ENCODE results near the gene HHAT.
"Not testable (repeated sequence)": the region's sequence is repeated elsewhere in the genome, so short reads cannot be mapped to it uniquely, and the experiment has no call there.

The HHAT gene

DNA sequence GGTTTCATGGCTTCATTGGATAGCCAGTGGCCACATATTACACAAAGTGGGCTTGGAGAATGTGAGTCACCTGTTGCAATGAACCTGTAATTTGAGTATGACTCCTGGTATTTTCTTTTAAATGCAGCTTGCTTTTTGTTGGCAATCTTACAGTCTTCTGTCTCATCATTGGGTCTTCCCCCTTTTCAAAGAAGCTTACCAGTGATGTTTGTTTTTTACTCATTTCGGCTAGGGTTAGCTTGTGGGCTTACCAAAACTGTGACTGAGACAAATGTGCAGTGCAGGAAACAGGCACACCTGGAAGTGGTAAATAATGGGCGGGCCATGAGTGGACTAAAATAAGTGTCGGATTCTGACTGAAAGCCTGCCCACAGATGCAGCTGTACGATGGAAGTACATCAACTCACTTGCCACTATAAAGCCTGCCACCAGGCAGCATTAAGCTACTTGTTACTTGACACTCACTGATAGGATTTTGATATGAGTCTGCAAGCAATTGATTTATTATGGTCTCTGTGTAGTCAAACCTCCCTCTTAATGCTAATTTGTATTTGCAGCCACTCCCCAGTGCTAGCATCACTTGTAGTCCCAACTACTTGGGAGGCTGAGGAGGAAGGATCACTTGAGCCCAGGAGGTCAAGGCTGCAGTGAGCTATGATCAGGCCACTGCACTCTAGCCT, 4.2 kb downstream of the HHAT start:
- Mint-ChIP-seq H3K27ac (peak overlapping the region; percentile 78 to 90), H3K4me1 (peaks cover 41% of the 10 kb centered on the region), H3K27me3 (peaks cover 7% of the 10 kb centered on the region), H3K9me3 (no peaks in the 10 kb centered on the region), H3K4me3 (peak overlapping the region; percentile 26 to 41)
- ATAC-seq, result peak; percentile 87
- DNase-seq, result peak; percentile 70 to 89

- no peaks in the 10 kb centered on the region for H3K9me3 Mint-ChIP-seq
- H3K27me3 Mint-ChIP-seq, result peaks cover 9% of the 10 kb centered on the region
- DNase-seq, result no peak
- no peak overlapping the region for H3K27ac Mint-ChIP-seq
- peaks cover 38% of the 10 kb centered on the region for H3K4me1 Mint-ChIP-seq
- no peak for ATAC-seq
- H3K4me3 Mint-ChIP-seq, result no peak overlapping the region
Measured at GRCh38 chr1:210335001-210335400, 6.3 kb downstream of the HHAT start.

GRCh38 chr1:210336362-210336761, 7.7 kb downstream of the HHAT start:
- Mint-ChIP-seq H3K27ac (no peak overlapping the region), H3K4me1 (peaks cover 45% of the 10 kb centered on the region), H3K27me3 (peaks cover 9% of the 10 kb centered on the region), H3K4me3 (no peak overlapping the region), H3K9me3 (no peaks in the 10 kb centered on the region)
- ATAC-seq, result no peak
- no peak for DNase-seq

- no peak for ATAC-seq
- peaks cover 9% of the 10 kb centered on the region for H3K27me3 Mint-ChIP-seq
- no peak for DNase-seq
- peaks cover 28% of the 10 kb centered on the region for H3K4me1 Mint-ChIP-seq
- H3K27ac Mint-ChIP-seq, result peak overlapping the region in 1 of 2 donors; percentile 77
- H3K9me3 Mint-ChIP-seq, result no peaks in the 10 kb centered on the region
- H3K4me3 Mint-ChIP-seq, result no peak overlapping the region
Measured at GRCh38 chr1:210339500-210339899, 10.8 kb downstream of the HHAT start.

DNA sequence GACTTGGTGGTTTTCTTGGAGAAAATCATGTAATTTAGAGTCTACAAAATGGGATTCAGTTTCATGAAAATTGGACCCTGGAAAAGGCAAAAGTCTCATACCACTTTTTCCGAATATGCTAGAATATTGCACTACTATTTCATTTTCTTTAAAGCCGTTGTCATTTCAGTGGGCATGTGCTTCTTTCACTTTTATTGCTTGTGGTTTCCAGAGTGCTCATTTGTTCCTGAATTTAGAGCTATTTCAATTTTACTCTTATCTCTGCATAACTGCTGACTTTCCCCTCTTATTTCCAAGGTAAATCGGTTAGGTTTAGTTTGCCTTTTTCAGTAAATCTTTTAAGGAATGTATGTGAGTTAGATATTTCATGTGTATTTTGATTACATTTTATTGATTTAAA, 11.6 kb downstream of the HHAT start:
- Mint-ChIP-seq H3K4me3 (peak overlapping the region; percentile 52 to 54), H3K4me1 (peaks cover 28% of the 10 kb centered on the region), H3K27me3 (peaks cover 9% of the 10 kb centered on the region), H3K27ac (peak overlapping the region; percentile 77 to 87), H3K9me3 (no peaks in the 10 kb centered on the region)
- no peak for DNase-seq
- ATAC-seq, result peak; percentile 49

DNA sequence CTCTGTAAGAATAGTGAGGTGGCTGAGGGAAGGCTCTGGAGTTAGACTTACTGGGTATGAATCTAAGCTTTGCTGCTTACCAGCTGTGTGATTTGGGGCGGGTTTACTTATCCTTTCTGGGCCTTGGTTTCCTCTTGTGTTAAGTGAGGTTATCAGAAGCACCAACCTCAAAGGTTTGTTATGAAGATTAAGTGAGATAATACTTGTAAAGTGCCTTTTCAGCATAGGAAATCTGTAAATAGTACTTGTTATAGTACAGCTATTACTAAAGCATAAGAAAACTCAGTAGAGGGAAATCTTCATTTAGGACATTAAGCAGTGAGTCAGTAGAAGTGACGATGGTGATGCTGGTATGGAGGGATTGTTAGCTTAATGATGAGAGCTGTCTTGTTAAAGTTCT, 12.1 kb downstream of the HHAT start:
- peaks cover 28% of the 10 kb centered on the region for H3K4me1 Mint-ChIP-seq
- peaks cover 9% of the 10 kb centered on the region for H3K27me3 Mint-ChIP-seq
- peak overlapping the region in 1 of 2 donors; percentile 1 for H3K4me3 Mint-ChIP-seq
- DNase-seq (no peak), ATAC-seq (peak; percentile 80)
- H3K9me3 Mint-ChIP-seq, result no peaks in the 10 kb centered on the region
- no peak overlapping the region for H3K27ac Mint-ChIP-seq

- Mint-ChIP-seq H3K4me1 (peaks cover 43% of the 10 kb centered on the region), H3K27me3 (no peaks in the 10 kb centered on the region), H3K27ac (no peak overlapping the region), H3K9me3 (no peaks in the 10 kb centered on the region), H3K4me3 (no peak overlapping the region)
- DNase-seq (no peak), ATAC-seq (peak; percentile 50)
Measured at GRCh38 chr1:210342986-210343780, 14.5 kb downstream of the HHAT start.

DNA sequence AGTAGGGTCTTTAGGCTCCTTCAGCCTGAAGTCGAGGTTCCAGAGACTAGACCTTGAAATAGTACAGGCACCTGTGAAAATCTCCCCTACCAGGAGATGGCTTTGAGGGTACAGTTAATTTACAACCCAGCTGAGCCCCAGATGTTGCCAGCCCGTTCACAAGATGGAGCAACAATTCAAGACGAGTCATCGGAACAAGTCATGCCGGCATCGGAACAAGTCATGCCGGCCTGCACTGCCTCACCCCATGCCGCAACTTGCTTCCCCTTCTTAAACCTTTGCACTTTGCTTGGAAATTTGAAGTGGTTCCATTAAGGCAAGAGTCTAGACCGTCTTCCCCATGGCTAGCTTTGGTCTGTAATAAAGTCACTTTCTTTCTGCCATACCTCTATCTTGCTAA, 16.0 kb downstream of the HHAT start:
- no peak overlapping the region for H3K27ac Mint-ChIP-seq
- H3K27me3 Mint-ChIP-seq, result no peaks in the 10 kb centered on the region
- H3K9me3 Mint-ChIP-seq, result no peaks in the 10 kb centered on the region
- ATAC-seq (no peak), DNase-seq (no peak)
- peaks cover 39% of the 10 kb centered on the region for H3K4me1 Mint-ChIP-seq
- no peak overlapping the region for H3K4me3 Mint-ChIP-seq

GRCh38 chr1:210347112-210347511, 18.4 kb downstream of the HHAT start:
- ATAC-seq, result peak; percentile 80
- Mint-ChIP-seq H3K4me1 (peaks cover 22% of the 10 kb centered on the region), H3K27ac (no peak overlapping the region)

DNA sequence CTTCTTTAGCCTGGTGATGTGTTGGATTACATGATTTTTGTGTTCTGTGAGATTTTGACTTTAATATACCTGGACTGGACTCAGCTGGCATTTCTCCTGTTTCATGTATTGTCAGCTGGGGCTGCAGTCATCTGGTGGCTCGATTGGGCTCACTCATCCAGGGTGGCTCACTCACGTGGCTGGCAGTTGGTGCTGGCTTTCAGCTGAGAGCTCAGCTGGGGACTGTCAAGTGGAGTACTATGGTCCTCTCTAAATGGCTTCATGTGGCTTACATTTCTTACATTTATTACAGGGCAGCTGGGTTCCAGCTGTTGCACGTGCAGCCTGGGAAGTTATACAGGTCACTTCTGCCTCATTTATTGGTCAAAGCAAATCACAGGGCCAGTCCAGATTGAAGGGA, 22.8 kb downstream of the HHAT start:
- no peaks in the 10 kb centered on the region for H3K27me3 Mint-ChIP-seq
- no peak for DNase-seq
- no peak for ATAC-seq
- no peaks in the 10 kb centered on the region for H3K9me3 Mint-ChIP-seq
- H3K4me3 Mint-ChIP-seq, result no peak overlapping the region
- H3K27ac Mint-ChIP-seq, result no peak overlapping the region
- H3K4me1 Mint-ChIP-seq, result peaks cover 14% of the 10 kb centered on the region

More at GRCh38 chr1:210347112-210347511, 18.4 kb downstream of the HHAT start:
- peak in 1 of 2 donors; percentile 34 for DNase-seq
- Mint-ChIP-seq H3K4me3 (no peak overlapping the region), H3K9me3 (no peaks in the 10 kb centered on the region), H3K27me3 (no peaks in the 10 kb centered on the region)

- Mint-ChIP-seq H3K9me3 (no peaks in the 10 kb centered on the region), H3K27me3 (no peaks in the 10 kb centered on the region), H3K27ac (no peak overlapping the region), H3K4me3 (no peak overlapping the region), H3K4me1 (peaks cover 3% of the 10 kb centered on the region)
- ATAC-seq, result no peak
- DNase-seq, result no peak
Measured at GRCh38 chr1:210352575-210352974, 23.9 kb downstream of the HHAT start.

- H3K27me3 Mint-ChIP-seq, ATAC-seq, H3K4me3 Mint-ChIP-seq, DNase-seq, H3K9me3 Mint-ChIP-seq, H3K27ac Mint-ChIP-seq, H3K4me1 Mint-ChIP-seq: not testable (repeated sequence)
Measured at GRCh38 chr1:210354305-210354704, 25.6 kb downstream of the HHAT start.

DNA sequence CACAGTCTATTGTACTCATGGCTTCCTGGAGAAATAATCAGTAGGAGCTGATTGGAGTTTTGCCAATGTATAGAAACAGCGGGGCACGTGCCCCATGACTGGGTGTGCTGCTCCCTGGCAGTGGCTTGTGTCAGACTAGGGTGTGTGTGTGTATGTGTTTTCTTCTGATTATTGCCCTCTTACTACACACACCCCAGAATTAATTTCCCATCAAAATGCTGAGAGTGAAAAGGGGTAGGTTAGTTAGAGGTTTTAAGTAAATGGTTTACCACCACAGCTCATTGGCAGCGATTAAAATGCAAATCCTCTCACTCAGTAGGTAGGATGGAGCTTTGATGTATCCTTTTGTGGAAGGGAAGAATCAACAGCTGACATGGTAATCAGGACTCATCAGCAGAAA, 29.9 kb downstream of the HHAT start:
- ATAC-seq, result no peak
- Mint-ChIP-seq H3K27ac (no peak overlapping the region), H3K9me3 (no peaks in the 10 kb centered on the region), H3K4me1 (peaks cover 12% of the 10 kb centered on the region), H3K4me3 (no peak overlapping the region), H3K27me3 (no peaks in the 10 kb centered on the region)
- no peak for DNase-seq

- no peak for ATAC-seq
- no peaks in the 10 kb centered on the region for H3K9me3 Mint-ChIP-seq
- no peak for DNase-seq
Measured at GRCh38 chr1:210359255-210359654, 30.6 kb downstream of the HHAT start.

GRCh38 chr1:210360852-210361477, 32.3 kb downstream of the HHAT start:
- Mint-ChIP-seq H3K9me3 (no peaks in the 10 kb centered on the region), H3K27ac (no peak overlapping the region), H3K27me3 (no peaks in the 10 kb centered on the region), H3K4me1 (peaks cover 12% of the 10 kb centered on the region), H3K4me3 (no peak overlapping the region)
- peak; percentile 79 for ATAC-seq
- no peak for DNase-seq

More at GRCh38 chr1:210359255-210359654, 30.6 kb downstream of the HHAT start:
- Mint-ChIP-seq H3K27ac (no peak overlapping the region), H3K4me3 (no peak overlapping the region), H3K4me1 (peaks cover 12% of the 10 kb centered on the region), H3K27me3 (no peaks in the 10 kb centered on the region)

GRCh38 chr1:210361665-210362064, 33.0 kb downstream of the HHAT start:
- DNase-seq (no peak), ATAC-seq (no peak)
- no peak overlapping the region for H3K4me3 Mint-ChIP-seq
- H3K4me1 Mint-ChIP-seq, result peaks cover 12% of the 10 kb centered on the region
- H3K27me3 Mint-ChIP-seq, result no peaks in the 10 kb centered on the region
- no peak overlapping the region for H3K27ac Mint-ChIP-seq
- H3K9me3 Mint-ChIP-seq, result no peaks in the 10 kb centered on the region

Data from stimulated activated naive CD8-positive, alpha-beta T cell treated with anti-CD3 and anti-CD28 coated beads, Interleukin-15, amount 100 ng/mL, for 72 hours (primary cell).